Smooth muscle cell of the coronary artery (primary cell): ENCODE data around the gene QSOX1. TPM values are rescaled to one million over a fixed set of nuclear protein-coding genes. Genes with fewer than 3 reads are reported as not detected.

Source experiments
- total RNA-seq: library from RNA; depleted of rRNA; stranded (reverse); fragments of >200 nt; gene quantifications from 2 replicates; pipeline ENCODE4 v1.2.3, GENCODE V29; 2014; ENCODE audit warnings: low replicate concordance

QSOX1 gene
- 129 and 296 TPM in 2 replicates for total RNA-seq

DNA sequence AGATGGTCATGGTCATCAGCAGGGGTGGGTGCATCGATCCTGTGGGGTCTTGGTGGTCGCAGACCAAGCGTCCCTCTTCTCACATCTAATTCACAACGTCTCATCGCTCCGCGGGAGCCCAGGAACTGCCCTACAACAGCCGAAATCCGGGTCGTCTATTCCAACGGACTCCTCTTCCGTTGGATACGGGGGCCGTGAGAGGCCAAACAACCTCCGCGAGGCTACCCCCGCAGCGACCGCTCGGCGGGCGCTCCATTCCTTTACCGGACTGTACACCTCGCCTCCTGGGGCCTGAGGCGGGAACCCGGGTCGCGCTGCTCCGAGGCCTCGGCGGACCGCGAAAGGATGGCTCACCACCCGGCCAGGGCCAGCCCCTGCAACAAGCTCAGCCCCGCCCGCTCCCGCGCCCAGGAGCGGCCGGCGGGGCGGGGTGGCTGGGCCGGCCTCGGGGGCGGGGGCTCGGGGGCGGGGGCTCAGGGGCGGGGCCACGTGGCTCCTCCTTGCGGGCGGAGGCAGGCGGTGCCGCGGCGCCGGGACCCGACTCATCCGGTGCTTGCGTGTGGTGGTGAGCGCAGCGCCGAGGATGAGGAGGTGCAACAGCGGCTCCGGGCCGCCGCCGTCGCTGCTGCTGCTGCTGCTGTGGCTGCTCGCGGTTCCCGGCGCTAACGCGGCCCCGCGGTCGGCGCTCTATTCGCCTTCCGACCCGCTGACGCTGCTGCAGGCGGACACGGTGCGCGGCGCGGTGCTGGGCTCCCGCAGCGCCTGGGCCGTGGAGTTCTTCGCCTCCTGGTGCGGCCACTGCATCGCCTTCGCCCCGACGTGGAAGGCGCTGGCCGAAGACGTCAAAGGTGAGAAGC lies at the start of gene QSOX1:
TSS of gene QSOX1 (plus strand) at position 545 of the 857 bp plus-strand sequence. CDS start at position 584, 39 bp downstream.

DNA sequence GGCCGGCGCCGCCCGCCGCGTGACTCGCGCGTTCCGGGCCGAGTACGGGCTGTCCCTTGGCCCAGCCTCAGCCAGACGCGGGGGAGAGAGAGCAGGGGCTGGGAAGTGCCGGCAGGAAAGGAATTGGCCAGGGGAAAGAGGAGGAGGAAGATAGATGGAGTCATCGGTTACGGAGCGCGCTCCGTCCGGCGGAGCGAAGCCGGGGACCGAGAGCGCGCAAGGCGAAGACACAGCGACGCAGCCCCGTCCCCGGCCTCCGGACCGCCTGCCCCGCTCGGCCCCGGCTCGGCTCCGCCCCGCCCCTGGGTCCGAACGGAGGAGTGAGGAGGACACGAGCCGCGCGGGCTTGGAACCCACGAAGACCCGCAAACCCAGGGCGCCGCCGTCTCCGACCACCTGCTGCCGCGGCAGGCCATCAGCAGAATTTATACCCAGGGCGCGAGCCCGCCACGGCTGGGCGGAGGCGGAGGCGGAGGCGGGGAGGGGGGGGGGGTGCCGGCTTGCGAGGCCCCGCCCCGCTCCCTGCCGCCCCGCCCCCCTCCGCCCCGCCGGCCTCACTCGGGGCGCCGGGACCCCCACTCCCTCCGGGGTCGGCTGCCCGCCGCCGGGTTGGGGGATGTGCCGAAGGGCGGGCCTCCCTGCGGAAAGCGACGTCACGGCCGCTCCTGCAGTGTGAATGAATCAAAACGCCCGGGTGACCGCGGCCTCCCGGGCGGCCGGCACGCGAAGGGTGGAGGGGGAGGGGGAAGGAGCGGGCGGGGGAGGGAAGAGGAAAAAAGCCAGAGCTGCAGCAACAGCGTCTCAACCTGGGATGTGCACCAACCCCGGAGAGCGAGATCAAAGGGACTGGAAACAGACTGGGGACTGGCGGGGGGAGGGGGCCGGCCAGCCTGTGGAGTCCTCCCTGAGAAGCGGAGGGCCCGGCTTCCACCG lies 75.1 kb downstream of the QSOX1 start, which contains the start of gene LHX4:
TSS of gene LHX4 (plus strand) at position 782 of the 933 bp plus-strand sequence. CDS start 266 bp downstream, outside the sequence.

Other genes starting within 250 kb of the QSOX1 start
- gene CEP350, start 200.1 kb upstream of the QSOX1 start, total RNA-seq: 27.7 and 32.2 TPM in 2 replicates
- gene LHX4, start 75.4 kb downstream of the QSOX1 start, total RNA-seq: under 0.01 TPM in 1 of 2 replicates, not detected in the other